ENCODE results near the gene DHRS4L2.
"Not testable (repeated sequence)": the region's sequence is repeated elsewhere in the genome, so short reads cannot be mapped to it uniquely, and the experiment has no call there.

Gene DHRS4L2

GRCh38 chr14:24032727-24033418, 44.1 kb downstream of the DHRS4L2 start:
- no peak for DNase-seq (ENCODE audit: extremely low spot score)
- TF ChIP-seq, protein P1, sequence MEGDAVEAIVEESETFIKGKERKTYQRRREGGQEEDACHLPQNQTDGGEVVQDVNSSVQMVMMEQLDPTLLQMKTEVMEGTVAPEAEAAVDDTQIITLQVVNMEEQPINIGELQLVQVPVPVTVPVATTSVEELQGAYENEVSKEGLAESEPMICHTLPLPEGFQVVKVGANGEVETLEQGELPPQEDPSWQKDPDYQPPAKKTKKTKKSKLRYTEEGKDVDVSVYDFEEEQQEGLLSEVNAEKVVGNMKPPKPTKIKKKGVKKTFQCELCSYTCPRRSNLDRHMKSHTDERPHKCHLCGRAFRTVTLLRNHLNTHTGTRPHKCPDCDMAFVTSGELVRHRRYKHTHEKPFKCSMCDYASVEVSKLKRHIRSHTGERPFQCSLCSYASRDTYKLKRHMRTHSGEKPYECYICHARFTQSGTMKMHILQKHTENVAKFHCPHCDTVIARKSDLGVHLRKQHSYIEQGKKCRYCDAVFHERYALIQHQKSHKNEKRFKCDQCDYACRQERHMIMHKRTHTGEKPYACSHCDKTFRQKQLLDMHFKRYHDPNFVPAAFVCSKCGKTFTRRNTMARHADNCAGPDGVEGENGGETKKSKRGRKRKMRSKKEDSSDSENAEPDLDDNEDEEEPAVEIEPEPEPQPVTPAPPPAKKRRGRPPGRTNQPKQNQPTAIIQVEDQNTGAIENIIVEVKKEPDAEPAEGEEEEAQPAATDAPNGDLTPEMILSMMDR (IDR thresholded peaks at IDR 0.05; ENCODE audit: control extremely low read depth, extremely low read depth, low read depth, missing control alignments), result no peak
- ChIA-PET POLR2A (no interaction called here), CTCF (interaction anchor here (0.9 to 1.5 kb wide), 3 partner anchors 15 to 61 kb away, joined by 3 to 4 read pairs (median 3); no protein-coding TSS in a partner anchor)

- CTCF ChIA-PET, result interaction anchor here (0.8 to 1.7 kb wide), 7 partner anchors 12 to 93 kb away, joined by 3 to 9 read pairs (median 3); no protein-coding TSS in a partner anchor
Observed at GRCh38 chr14:24035769-24036168, 47.0 kb downstream of the DHRS4L2 start.

DNA sequence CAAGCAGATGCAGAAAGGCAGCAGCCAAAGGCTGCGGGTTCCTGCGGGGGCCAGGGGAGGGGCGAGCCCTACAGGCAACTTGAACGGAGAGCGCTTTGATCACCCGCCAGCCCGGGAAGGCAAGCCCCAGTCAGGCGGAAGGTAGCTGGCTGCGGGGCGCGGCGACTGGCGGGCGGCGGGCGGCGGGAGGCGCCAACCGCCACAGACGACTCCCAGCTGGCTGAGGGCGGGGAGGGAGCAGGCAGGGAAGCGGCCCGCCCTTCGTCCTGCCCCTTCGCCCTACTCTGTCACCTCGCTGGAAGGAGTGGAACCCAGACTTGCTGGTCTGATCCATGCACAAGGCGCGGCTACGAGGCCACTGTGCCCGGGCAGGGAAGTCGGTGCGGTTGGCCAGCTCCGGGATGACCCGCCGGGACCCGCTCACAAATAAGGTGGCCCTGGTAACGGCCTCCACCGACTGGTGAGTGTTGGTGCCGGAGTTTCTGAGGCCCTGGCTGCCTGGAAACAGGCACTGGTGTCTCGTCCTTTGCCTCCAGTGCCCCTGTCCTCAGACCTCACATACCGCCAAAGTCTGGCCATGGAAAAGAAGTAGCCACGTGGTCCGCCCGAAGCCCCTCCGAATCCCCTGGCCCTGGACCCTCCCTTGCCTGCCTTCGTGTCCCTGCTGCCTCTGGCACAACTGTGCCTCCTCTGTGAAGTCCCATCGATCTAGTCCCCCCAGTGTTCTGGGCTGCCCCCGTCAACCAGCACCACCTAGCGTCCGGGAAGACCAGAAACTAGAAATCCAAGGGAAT, 47.6 kb downstream of the DHRS4L2 start:
- CTCF ChIA-PET, result interaction anchor here (0.8 to 2.7 kb wide), 8 partner anchors 11 to 93 kb away, joined by 3 to 9 read pairs (median 4); partner anchors contain the start of gene CARMIL3
- POLR2A ChIA-PET, result no interaction called here
- DNase-seq (ENCODE audit: extremely low spot score), result peak; percentile 75
- TF ChIP-seq, protein P1 (IDR thresholded peaks at IDR 0.05; ENCODE audit: control extremely low read depth, extremely low read depth, low read depth, missing control alignments), result peak; percentile 85

More at GRCh38 chr14:24035769-24036168, 47.0 kb downstream of the DHRS4L2 start:
- DNase-seq (ENCODE audit: extremely low spot score); POLR2A ChIA-PET: not testable (repeated sequence)

DNA sequence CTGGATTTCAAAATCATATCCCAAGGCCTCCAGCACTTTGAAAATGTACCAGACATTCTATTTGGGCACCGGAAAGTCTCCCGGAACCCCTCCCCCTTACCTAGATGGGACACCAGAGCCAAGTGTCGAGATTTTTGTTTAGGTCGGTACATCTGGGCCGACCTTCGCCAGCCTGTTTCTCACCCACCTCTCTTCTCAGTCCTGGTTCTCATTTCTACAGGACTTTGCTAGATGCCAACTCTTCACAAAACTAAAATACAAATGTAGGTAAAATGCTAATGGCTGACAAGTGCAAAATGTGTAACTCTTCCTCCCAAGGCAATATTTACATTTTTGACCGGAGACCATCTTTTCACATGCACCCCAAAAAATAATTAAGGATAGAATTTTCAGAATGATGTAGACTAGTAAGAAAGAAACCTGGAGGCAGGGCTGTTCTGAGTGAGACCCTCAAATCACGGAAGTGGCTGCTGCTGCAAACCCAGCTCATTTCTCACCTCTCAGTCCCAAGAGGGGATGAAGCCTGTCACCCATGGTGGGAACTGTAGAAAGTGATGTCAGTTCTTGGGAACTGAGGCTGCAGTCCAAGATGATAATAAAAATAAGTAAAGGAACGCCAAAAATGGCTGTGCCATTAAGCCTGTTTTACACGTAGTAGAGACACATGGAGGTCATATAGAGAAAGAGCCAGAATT, 48.4 kb downstream of the DHRS4L2 start:
- POLR2A ChIA-PET; DNase-seq (ENCODE audit: extremely low spot score): not testable (repeated sequence)
- CTCF ChIA-PET, result interaction anchor here (1.2 to 2.7 kb wide), 3 partner anchors 11 to 22 kb away, joined by 5 to 9 read pairs (median 9); partner anchors contain the start of gene CARMIL3

GRCh38 chr14:24037658-24038037, 48.9 kb downstream of the DHRS4L2 start:
- TF ChIP-seq, protein P1 (IDR thresholded peaks at IDR 0.05; ENCODE audit: control extremely low read depth, extremely low read depth, low read depth, missing control alignments), result no peak
- ChIA-PET CTCF (interaction anchor here (0.6 to 2.7 kb wide), 4 partner anchors 10 to 26 kb away, joined by 3 to 9 read pairs (median 4); partner anchors contain the start of gene CARMIL3), POLR2A (no interaction called here)
- DNase-seq (ENCODE audit: extremely low spot score), result no peak

DNA sequence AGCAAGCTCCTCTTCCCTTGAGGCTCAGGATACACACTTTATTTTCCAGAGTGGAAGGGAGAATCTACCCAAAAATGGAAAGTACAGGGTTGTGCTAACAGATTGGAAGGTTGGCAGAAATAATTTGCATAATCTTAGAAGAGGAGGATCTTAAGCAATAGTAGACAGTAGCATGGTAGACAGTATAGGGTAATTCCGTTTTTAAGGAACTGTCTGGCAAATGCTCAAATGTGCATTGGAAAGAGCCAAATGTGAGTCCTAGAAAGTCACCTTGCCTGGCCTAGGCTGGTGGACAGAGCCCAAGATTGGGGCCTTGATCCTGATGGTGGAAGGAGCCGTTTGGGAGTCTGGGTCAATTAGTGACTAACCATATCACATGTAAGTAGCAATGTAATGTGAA, 50.0 kb downstream of the DHRS4L2 start:
- POLR2A ChIA-PET, result no interaction called here
- no peak for DNase-seq (ENCODE audit: extremely low spot score)
- CTCF ChIA-PET, result interaction anchor here (1.0 to 2.7 kb wide), 3 partner anchors 12 to 27 kb away, joined by 3 to 9 read pairs (median 4); partner anchors contain the start of gene CARMIL3
- TF ChIP-seq, protein P1 (IDR thresholded peaks at IDR 0.05; ENCODE audit: control extremely low read depth, extremely low read depth, low read depth, missing control alignments), result no peak

DNA sequence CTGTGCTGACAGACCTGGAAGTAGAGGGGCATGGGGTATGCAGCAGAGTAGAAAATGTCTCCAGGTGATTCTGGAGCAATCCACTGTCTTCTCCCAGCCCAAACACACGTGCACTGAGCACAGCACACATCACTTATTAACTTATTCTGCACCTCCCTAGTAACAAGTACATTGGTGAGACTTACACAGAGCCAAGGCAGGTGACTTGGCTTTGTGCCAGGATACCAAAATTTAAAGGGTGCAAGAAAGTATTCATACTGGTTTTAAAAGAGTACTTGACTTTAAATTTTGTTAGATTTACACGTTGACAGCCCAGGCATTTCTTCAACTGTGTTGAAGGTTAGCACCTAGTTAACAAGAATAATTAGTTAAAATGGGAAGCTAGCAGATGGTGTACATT, 52.0 kb downstream of the DHRS4L2 start:
- POLR2A ChIA-PET, result no interaction called here
- TF ChIP-seq, protein P1 (IDR thresholded peaks at IDR 0.05; ENCODE audit: control extremely low read depth, extremely low read depth, low read depth, missing control alignments), result no peak
- DNase-seq (ENCODE audit: extremely low spot score), result no peak
- CTCF ChIA-PET, result interaction anchor here (1.9 kb wide), 1 partner anchor 68 kb away, joined by 6 read pairs; no protein-coding TSS in a partner anchor

Data from GM10248 (cell line).